VCaP (cell line): Measurements from ENCODE around the gene DSG1.

ENCODE experiments used
- H3K27ac ChIP-seq: fragments of 450-650 bp; 2 replicates; pipeline ENCODE4 v1.5.1; 2017
- TF ChIP-seq, protein P1 (sequence below): fragments of 450-650 bp; conservative IDR thresholded peaks from 2 replicates; pipeline ENCODE4 v1.5.1; 2017; ENCODE audit warnings: mild to moderate bottlenecking, moderate library complexity

The DSG1 gene

DNA sequence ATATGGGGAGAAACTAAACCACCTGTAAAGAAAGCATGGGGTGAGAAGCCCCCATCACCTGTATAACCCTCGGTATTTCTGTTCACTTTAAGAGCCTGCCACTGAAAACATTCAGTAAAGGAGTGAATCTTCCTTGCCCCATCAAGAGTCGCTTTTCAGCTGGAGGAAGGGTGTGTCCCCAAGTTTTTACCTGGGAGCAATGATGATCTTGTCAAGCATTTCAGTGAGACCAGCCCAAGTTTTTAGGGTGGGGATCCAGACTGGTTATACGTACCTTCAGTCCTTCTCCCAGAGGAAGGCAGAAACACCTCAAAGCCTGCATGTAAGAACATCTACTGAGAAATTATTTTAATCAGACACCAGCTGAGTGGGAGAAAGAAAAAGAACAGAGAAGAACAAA is at the start of gene DSG1:
Gene DSG1, plus strand, starts transcription at position 301 of the 400 bp plus-strand sequence. CDS start 141 bp downstream, outside the sequence.
- TF ChIP-seq, protein P1, sequence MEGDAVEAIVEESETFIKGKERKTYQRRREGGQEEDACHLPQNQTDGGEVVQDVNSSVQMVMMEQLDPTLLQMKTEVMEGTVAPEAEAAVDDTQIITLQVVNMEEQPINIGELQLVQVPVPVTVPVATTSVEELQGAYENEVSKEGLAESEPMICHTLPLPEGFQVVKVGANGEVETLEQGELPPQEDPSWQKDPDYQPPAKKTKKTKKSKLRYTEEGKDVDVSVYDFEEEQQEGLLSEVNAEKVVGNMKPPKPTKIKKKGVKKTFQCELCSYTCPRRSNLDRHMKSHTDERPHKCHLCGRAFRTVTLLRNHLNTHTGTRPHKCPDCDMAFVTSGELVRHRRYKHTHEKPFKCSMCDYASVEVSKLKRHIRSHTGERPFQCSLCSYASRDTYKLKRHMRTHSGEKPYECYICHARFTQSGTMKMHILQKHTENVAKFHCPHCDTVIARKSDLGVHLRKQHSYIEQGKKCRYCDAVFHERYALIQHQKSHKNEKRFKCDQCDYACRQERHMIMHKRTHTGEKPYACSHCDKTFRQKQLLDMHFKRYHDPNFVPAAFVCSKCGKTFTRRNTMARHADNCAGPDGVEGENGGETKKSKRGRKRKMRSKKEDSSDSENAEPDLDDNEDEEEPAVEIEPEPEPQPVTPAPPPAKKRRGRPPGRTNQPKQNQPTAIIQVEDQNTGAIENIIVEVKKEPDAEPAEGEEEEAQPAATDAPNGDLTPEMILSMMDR = no peak
- H3K27ac ChIP-seq = no peak within 1 kb of the TSS

DNA sequence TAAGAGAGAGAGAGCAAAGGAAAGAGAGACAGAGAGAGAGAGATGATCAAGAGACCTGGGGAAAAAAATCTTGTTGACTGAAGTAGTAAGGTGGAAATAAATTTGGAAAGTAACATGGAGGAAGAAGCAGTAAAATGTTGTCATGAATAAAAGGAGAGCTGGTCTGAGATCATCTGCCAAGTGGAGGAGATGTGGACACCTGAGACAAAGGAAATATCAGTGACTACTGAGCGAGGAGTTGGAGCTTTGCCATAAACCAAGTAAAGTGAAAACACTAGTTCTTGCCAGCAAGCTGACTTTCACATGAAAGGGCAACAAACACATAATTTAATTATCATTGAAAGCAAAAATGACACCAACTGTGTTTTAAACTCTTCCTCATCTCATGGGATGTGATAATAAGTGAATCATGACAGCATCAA is 49.0 kb upstream of the DSG1 start:
- H3K27ac ChIP-seq = peak overlapping the region; percentile 61
- TF ChIP-seq, protein P1 = no peak

DNA sequence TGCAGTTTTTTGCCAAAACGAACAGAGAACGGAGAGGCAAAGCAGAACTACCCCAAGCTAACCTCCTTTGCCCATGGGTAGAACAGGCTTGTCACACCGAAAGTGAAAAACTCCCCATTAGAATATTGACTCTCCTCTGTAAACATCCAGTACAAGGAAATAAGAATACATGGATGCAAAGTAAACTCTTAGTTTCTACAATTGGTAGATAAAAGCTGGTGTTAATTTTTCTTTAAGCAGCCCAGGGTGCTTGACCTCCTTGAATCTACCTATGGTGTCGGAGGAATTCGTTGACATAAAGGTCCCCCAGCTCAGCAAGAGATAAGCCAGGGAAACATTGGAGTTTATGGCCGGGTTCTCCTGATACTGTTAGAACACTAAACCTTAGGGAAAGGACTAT is 48.4 kb upstream of the DSG1 start:
- TF ChIP-seq, protein P1 = no peak
- H3K27ac ChIP-seq = peak overlapping the region; percentile 61

DNA sequence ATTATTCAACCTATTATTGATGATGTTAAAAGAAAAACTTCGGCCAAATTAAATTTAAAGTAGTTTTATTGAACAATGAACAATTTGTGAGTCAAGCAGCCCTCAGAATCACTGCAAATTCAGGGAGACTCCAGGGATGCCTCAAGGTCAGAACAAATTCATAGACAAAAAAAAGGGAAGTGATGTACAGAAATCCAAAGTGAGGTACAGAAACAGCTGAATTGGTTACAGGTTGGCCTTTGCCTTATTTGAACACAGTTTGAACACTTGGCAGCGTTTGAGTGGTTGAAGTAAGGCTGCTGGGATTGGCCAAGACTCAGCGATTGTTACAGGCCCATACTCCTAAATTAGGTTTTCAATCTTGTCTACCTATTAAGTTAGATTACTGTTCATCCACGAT is 47.4 kb upstream of the DSG1 start:
- no peak overlapping the region for H3K27ac ChIP-seq
- TF ChIP-seq, protein P1 = no peak

DNA sequence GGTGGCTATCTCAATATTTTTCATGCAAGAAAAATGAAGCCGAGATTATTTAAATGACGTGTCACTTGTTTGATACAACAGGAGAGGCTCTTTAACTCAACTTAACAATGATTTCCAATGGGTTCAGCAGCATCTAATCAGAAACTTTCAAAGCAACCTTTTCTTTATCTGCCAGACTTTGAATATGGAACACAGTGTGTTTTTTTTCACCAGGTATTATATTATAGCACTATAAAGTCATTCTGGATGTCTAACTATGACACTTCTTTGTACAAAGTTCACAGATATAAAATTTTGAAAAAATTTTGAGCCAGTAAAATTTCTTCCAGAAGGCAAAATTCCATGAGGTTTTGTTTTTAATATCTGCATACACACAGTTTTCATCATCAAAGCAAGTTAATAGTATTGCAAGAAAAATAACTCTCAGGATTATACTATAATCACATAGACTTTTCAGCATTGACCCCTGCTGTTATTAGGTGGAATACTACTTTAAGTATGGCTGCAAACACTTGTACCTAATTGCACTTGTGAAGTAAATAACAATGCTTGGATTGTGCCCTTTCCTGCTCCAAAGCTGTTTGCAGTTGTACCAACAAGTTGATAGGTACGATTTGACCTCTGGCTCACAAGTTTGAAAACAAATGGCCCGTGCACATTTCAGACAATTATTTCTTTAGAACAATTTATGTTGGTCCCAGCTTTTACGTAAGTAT is 44.0 kb upstream of the DSG1 start:
- TF ChIP-seq, protein P1 = no peak
- H3K27ac ChIP-seq = peak overlapping the region; percentile 63

DNA sequence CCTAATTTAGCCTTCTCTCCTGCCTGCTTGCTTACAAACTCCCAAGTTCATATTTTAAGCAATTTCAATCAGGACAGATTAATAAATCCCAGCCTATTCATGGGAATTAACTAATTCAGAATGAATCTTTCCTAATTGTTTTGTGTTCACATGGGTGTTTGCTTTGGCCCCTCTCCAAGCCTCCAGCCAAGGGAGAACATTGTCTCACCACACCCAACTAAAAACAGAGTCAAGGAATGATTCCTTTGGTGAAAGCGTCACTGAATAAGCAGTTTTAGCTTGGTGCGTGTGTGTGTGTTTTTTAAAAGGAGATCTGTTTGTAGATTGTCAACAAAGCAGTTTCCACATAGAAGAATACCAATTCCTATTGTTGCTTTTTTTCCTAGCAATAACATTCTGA is 43.0 kb upstream of the DSG1 start:
- peak overlapping the region; percentile 63 for H3K27ac ChIP-seq
- TF ChIP-seq, protein P1 = no peak

DNA sequence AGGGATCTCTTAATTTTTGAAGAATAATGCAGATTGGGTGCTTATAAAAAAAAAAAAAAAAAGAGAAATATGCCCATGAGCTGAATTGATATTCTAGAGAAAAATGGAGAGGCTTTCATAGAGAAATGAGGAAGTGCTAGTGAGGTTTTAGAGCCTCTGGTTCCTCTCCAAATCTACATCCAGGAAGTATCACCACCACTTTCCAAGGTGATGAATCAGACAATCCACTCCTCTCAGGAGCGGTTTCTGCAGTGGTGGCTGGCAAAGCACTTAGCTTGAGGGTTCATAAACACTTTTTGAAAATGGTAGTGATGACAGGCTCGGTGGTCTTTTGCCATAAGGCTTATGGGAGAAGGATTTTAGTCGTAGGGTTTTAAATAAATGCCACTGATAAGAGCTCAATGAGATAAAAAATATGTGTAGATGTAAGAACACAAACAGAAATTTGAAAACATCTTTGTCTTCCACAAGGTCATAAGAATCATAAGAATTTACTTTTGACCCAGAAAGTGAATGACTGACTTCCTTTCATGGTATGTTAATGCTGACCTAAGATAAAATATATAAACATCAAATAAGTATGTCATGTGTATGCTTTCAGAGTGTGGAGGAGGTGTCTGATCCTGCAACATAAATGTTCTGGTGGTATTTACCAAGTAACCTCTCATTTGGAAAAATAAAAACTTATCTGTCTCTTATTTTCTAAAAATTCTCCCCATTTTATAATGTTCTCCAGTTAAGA is 42.1 kb upstream of the DSG1 start:
- TF ChIP-seq, protein P1 = no peak
- peak overlapping the region; percentile 63 for H3K27ac ChIP-seq
